HG02763 (cell line): ENCODE data around the gene RBMS3.
"Not testable (repeated sequence)": the region's sequence is repeated elsewhere in the genome, so short reads cannot be mapped to it uniquely, and the experiment has no call there.

Experiments
- ATAC-seq: cut with Tn5 transposase; IDR thresholded peaks from one replicate; pipeline ENCODE4 v1.9.1; 2021; ENCODE audit warnings: mild to moderate bottlenecking, moderate library complexity; ENCODE audit not compliant: unreplicated experiment

RBMS3 gene

GRCh38 chr3:29382409-29382808 is 101.5 kb downstream of the RBMS3 start:
- ATAC-seq, result no peak

GRCh38 chr3:29382845-29383244 is 102.0 kb downstream of the RBMS3 start:
- no peak for ATAC-seq

GRCh38 chr3:29384640-29385039 is 103.8 kb downstream of the RBMS3 start:
- no peak for ATAC-seq

- no peak for ATAC-seq
These were observed 104.4 kb downstream of the RBMS3 start for GRCh38 chr3:29385046-29385830.

GRCh38 chr3:29389362-29389761 is 108.5 kb downstream of the RBMS3 start:
- ATAC-seq, result no peak

- no peak for ATAC-seq
These were observed 111.9 kb downstream of the RBMS3 start for GRCh38 chr3:29392625-29393388.

- not testable (repeated sequence) for ATAC-seq
These were observed 113.1 kb downstream of the RBMS3 start for GRCh38 chr3:29393946-29394345.

GRCh38 chr3:29397406-29397805 is 116.5 kb downstream of the RBMS3 start:
- no peak for ATAC-seq

GRCh38 chr3:29398787-29399186 is 117.9 kb downstream of the RBMS3 start:
- no peak for ATAC-seq

- ATAC-seq, result no peak
These were observed 125.5 kb downstream of the RBMS3 start for GRCh38 chr3:29406291-29406832.

GRCh38 chr3:29408676-29409075 is 127.8 kb downstream of the RBMS3 start:
- ATAC-seq, result no peak

- ATAC-seq, result no peak
These were observed 128.5 kb downstream of the RBMS3 start for GRCh38 chr3:29409409-29409808.

- no peak for ATAC-seq
These were observed 129.3 kb downstream of the RBMS3 start for GRCh38 chr3:29410220-29410619.

GRCh38 chr3:29410660-29411405 is 130.0 kb downstream of the RBMS3 start:
- no peak for ATAC-seq

- ATAC-seq, result no peak
These were observed 131.2 kb downstream of the RBMS3 start for GRCh38 chr3:29412110-29412509.

GRCh38 chr3:29414468-29415224 is 133.8 kb downstream of the RBMS3 start:
- ATAC-seq, result no peak

- no peak for ATAC-seq
These were observed 134.8 kb downstream of the RBMS3 start for GRCh38 chr3:29415482-29416223.

- ATAC-seq, result no peak
These were observed 135.6 kb downstream of the RBMS3 start for GRCh38 chr3:29416514-29416913.

- no peak for ATAC-seq
These were observed 139.2 kb downstream of the RBMS3 start for GRCh38 chr3:29420106-29420505.
